Upper lobe of left lung (tissue), 4 donors: ENCODE data around the gene CTBP2.

ENCODE experiments used
- CTCF ChIP-seq, 6 experiments: fragments of 450-650 bp in 4 of 6; fragments of 200-600 bp in 2 of 6; sonication (generic) in 2 of 6; IDR thresholded peaks; one replicate each; pipeline ENCODE4 v1.5.1; 2016 to 2019; ENCODE audit warnings: antibody characterized with exemption in 6 of 6
- EP300 ChIP-seq, 4 donors: sonication (generic); formaldehyde crosslinking; IDR thresholded peaks; one replicate each; pipeline ENCODE4 v1.5.1; 2017; ENCODE audit warnings: antibody characterized with exemption in 4 of 4, control low read depth in 2 of 4

- TF ChIP-seq CTCF (IDR thresholded peaks at IDR 0.05) (no peak), EP300 (IDR thresholded peaks at IDR 0.05) (no peak)
These were observed 186.2 kb downstream of the CTBP2 start for GRCh38 chr10:124974131-124974530.
